HCT116 (cell line): ENCODE data around the gene CPTP. TPM values are rescaled to one million over a fixed set of nuclear protein-coding genes. Genes with fewer than 3 reads are reported as not detected.

Experiments
- ATAC-seq: fragments of 200-7000 bp; cut with Tn5 transposase; 2 replicates; pipeline ENCODE4 v1.9.1; 2020; ENCODE audit warnings: mild to moderate bottlenecking, moderate library complexity
- BruUV-seq: library from RNA; stranded (reverse); fragments of 400-500 nt; replicated peaks from 2 replicates; lab custom pipeline; 2021; lab: Mats Ljungman, UMichigan
- CTCF ChIA-PET: fragments of 300-600 bp; sonication (Branson Sonifier 250); formaldehyde crosslinking; loops from one replicate; lab custom pipeline; 2021; ENCODE audit warnings: antibody characterized with exemption; lab: Charles Lee
- POLR2A ChIA-PET: fragments of 300-600, 350-600 bp; sonication (Branson Sonifier 250); formaldehyde crosslinking; loops from one replicate; lab custom pipeline; 2021; ENCODE audit warnings: antibody characterized with exemption; lab: Charles Lee
- RAD21 ChIA-PET, 2 experiments: fragments of 300-600 bp; sonication (Branson Sonifier 250); formaldehyde crosslinking; loops; one replicate each; lab custom pipeline; 2023; ENCODE audit warnings: low total read pairs in 2 of 2; ENCODE audit not compliant: uncharacterized antibody in 2 of 2, unreplicated experiment in 2 of 2, low non-redundant PET in 1 of 2; lab: Charles Lee
- DNase-seq: peaks from one replicate; pipeline ENCODE4 v3.0.0-alpha.2; 2010; ENCODE audit warnings: low read depth, low spot score
- H2AFZ ChIP-seq: fragments of 200-600 bp; shearing (Covaris generic), sonication (generic); 2 replicates; pipeline ENCODE4 v1.6.1; 2017; ENCODE audit warnings: low read depth, mixed run types, mixed read lengths, antibody characterized with exemption, low read length; ENCODE audit not compliant: poor library complexity, severe bottlenecking
- H3K27ac ChIP-seq: 2 replicates; pipeline ENCODE4 v1.5.1; 2012; ENCODE audit warnings: low read depth, low read length
- H3K27me3 ChIP-seq: fragments of 200-600 bp; sonication (generic); 2 replicates; pipeline ENCODE4 v1.6.1; 2016; ENCODE audit warnings: mixed run types, low read length, mixed read lengths; ENCODE audit not compliant: insufficient read depth
- H3K36me3 ChIP-seq, 2 experiments: fragments of 200-500 bp in 1 of 2; fragments of 200-600 bp in 1 of 2; sonication (Bioruptor generic) in 1 of 2; sonication (generic) in 1 of 2; 2 replicates each; pipeline versions ENCODE4 v1.5.1 to v1.6.1; 2014 to 2016; ENCODE audit warnings: low read length in 2 of 2, inconsistent platforms in 1 of 2, mixed read lengths in 1 of 2, mixed run types in 1 of 2; ENCODE audit not compliant: insufficient read depth in 2 of 2, control insufficient read depth in 1 of 2
- H3K4me1 ChIP-seq, 2 experiments: fragments of 200-600 bp in 1 of 2; sonication (generic) in 1 of 2; 2 replicates each; pipeline versions ENCODE4 v1.5.1 to v1.6.1; 2012 to 2017; ENCODE audit warnings: low read length in 2 of 2, inconsistent platforms in 1 of 2, mild to moderate bottlenecking in 1 of 2, mixed read lengths in 1 of 2, mixed run types in 1 of 2, moderate library complexity in 1 of 2; ENCODE audit not compliant: insufficient read depth in 2 of 2, control insufficient read depth in 1 of 2
- H3K4me2 ChIP-seq: fragments of 200-600 bp; sonication (generic); 2 replicates; pipeline ENCODE4 v1.6.1; 2017; ENCODE audit warnings: mixed run types, low read length, mixed read lengths
- H3K4me3 ChIP-seq, 2 experiments: fragments of 200-600 bp in 1 of 2; sonication (generic) in 1 of 2; replicated peaks in 1 of 2; 2 replicates each; pipeline ENCODE4 v1.5.1; 2011 to 2016; ENCODE audit warnings: low read length in 2 of 2, control low read depth in 1 of 2, low read depth in 1 of 2, mild to moderate bottlenecking in 1 of 2, mixed read lengths in 1 of 2, mixed run types in 1 of 2
- H3K79me2 ChIP-seq: fragments of 200-600 bp; sonication (generic); 2 replicates; pipeline ENCODE4 v1.6.1; 2017; ENCODE audit warnings: mild to moderate bottlenecking, mixed run types, low read length, moderate library complexity, mixed read lengths; ENCODE audit not compliant: insufficient read depth
- H3K9ac ChIP-seq: fragments of 200-600 bp; sonication (generic); 2 replicates; pipeline ENCODE4 v1.6.1; 2016; ENCODE audit warnings: low read length, mixed read lengths
- H3K9me2 ChIP-seq: fragments of 200-600 bp; sonication (generic), shearing (Covaris generic); 2 replicates; pipeline ENCODE4 v1.6.1; 2017; ENCODE audit warnings: mixed run types, mild to moderate bottlenecking, moderate library complexity; ENCODE audit not compliant: insufficient read depth
- H3K9me3 ChIP-seq, 2 experiments: fragments of 200-500 bp in 1 of 2; fragments of 200-600 bp in 1 of 2; sonication (Bioruptor generic) in 1 of 2; sonication (generic) in 1 of 2; 2 replicates each; pipeline ENCODE4 v1.6.1; 2014 to 2017; ENCODE audit warnings: low read length in 2 of 2, mixed read lengths in 2 of 2, inconsistent platforms in 1 of 2, low read depth in 1 of 2, mild to moderate bottlenecking in 1 of 2, mixed run types in 1 of 2, moderate library complexity in 1 of 2; ENCODE audit not compliant: control insufficient read depth in 1 of 2, insufficient read depth in 1 of 2
- H4K20me1 ChIP-seq: fragments of 200-600 bp; sonication (generic), shearing (Covaris generic); 2 replicates; pipeline ENCODE4 v1.6.1; 2017; ENCODE audit warnings: mixed run types, mild to moderate bottlenecking, moderate library complexity; ENCODE audit not compliant: insufficient read depth
- CEBPB ChIP-seq: IDR thresholded peaks from 2 replicates; pipeline ENCODE4 v1.6.1; 2012; ENCODE audit warnings: low read depth
- ELF1 ChIP-seq: IDR thresholded peaks from 2 replicates; pipeline ENCODE4 v1.6.1; 2012; ENCODE audit warnings: low read depth, borderline replicate concordance
- EZH2 ChIP-seq: fragments of 200-600 bp; sonication (generic); IDR thresholded peaks from 2 replicates; pipeline ENCODE4 v1.6.1; 2017; ENCODE audit warnings: antibody characterized with exemption, mixed run types
- FOSL1 ChIP-seq: IDR thresholded peaks from 2 replicates; pipeline ENCODE4 v1.6.1; 2012; ENCODE audit warnings: low read depth
- POLR2A ChIP-seq: IDR thresholded peaks from 2 replicates; pipeline ENCODE4 v1.7.0; 2011; ENCODE audit warnings: borderline replicate concordance; ENCODE audit not compliant: insufficient read depth, insufficient read length; ENCODE audit errors: extremely low read depth
- RAD21 ChIP-seq: IDR thresholded peaks from 2 replicates; pipeline ENCODE4 v1.6.1; 2012; ENCODE audit warnings: low read depth, mild to moderate bottlenecking
- SIN3A ChIP-seq: IDR thresholded peaks from 2 replicates; pipeline ENCODE4 v1.6.1; 2012; ENCODE audit warnings: low read depth
- SP1 ChIP-seq: IDR thresholded peaks from 2 replicates; pipeline ENCODE4 v1.6.1; 2012; ENCODE audit warnings: low read depth
- SRF ChIP-seq: IDR thresholded peaks from 2 replicates; pipeline ENCODE4 v1.6.1; 2012; ENCODE audit warnings: low read depth
- TCF7L2 ChIP-seq: IDR thresholded peaks from 2 replicates; pipeline ENCODE4 v1.7.0; 2011; ENCODE audit warnings: borderline replicate concordance, inconsistent platforms; ENCODE audit not compliant: insufficient read depth, insufficient read length; ENCODE audit errors: extremely low read depth
- intact Hi-C: fragments of 100-400 bp; cut with micrococcal nuclease; formaldehyde crosslinking; loops from 2 replicates; pipeline ENCODE4 v1.10.0; 2022
- total RNA-seq: library from RNA; stranded (reverse); gene quantifications from one replicate; pipeline ENCODE4 v1.2.1, GENCODE V29; 2021; ENCODE audit not compliant: unreplicated experiment
- TF ChIP-seq, protein P1 (sequence below): IDR thresholded peaks from 2 replicates; pipeline ENCODE4 v1.6.1; 2011; ENCODE audit warnings: mild to moderate bottlenecking, low read length, moderate library complexity; ENCODE audit not compliant: insufficient replicate concordance; ENCODE audit errors: extremely low read depth
- TF ChIP-seq, protein P2 (sequence below): IDR thresholded peaks from 2 replicates; pipeline ENCODE4 v1.6.1; 2012; ENCODE audit warnings: low read depth
- TF ChIP-seq, protein P3 (sequence below): IDR thresholded peaks from 2 replicates; pipeline ENCODE4 v1.6.1; 2012
- TF ChIP-seq, protein P4 (sequence below), 3 experiments: fragments of 200-600 bp in 1 of 3; sonication (generic) in 1 of 3; IDR thresholded peaks in 2 of 3; conservative IDR thresholded peaks in 1 of 3; 2 replicates each; pipeline ENCODE4 v1.5.1; 2012 to 2017; ENCODE audit warnings: low read depth in 2 of 3, low read length in 2 of 3, antibody characterized with exemption in 1 of 3, borderline replicate concordance in 1 of 3, control low read depth in 1 of 3, mild to moderate bottlenecking in 1 of 3, mixed read lengths in 1 of 3, mixed run types in 1 of 3, moderate library complexity in 1 of 3; ENCODE audit not compliant: insufficient read depth in 1 of 3

Gene CPTP
- total RNA-seq, 1 experiment from 2014 or later: 16.3 TPM

DNA sequence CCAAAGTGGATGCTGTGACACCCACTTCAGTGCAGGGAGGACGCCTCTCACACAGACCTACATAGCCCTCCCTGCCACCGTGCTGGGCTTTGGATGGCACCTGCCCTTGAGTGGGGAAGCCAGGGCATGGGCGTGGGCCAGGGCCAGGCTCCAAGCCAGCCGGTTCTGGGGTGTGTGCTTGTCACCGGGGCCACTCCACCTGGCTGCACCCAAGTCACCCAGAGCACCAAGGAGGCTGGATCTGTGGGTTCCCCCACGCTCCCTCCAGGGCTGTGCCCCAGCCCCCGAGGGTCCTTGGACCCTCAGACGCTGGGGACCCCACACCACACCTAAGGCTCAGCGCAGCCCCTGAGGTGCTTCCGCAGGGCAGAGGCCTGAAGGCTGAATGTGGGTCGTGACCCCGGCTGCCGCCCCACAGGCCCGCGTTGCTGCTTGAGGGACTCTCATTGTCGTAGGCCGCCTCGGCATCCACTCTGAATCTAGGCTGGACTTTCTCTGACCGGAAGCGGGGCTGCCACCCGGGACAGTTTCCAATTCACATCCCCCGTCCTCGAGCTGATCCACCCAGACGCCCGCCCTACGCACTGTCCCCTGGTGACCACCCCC is 32.3 kb downstream of the CPTP start (continued):
- TF ChIP-seq, protein P1, sequence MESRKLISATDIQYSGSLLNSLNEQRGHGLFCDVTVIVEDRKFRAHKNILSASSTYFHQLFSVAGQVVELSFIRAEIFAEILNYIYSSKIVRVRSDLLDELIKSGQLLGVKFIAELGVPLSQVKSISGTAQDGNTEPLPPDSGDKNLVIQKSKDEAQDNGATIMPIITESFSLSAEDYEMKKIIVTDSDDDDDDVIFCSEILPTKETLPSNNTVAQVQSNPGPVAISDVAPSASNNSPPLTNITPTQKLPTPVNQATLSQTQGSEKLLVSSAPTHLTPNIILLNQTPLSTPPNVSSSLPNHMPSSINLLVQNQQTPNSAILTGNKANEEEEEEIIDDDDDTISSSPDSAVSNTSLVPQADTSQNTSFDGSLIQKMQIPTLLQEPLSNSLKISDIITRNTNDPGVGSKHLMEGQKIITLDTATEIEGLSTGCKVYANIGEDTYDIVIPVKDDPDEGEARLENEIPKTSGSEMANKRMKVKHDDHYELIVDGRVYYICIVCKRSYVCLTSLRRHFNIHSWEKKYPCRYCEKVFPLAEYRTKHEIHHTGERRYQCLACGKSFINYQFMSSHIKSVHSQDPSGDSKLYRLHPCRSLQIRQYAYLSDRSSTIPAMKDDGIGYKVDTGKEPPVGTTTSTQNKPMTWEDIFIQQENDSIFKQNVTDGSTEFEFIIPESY: no peak
- TF ChIP-seq POLR2A (no peak), SIN3A (no peak), SP1 (no peak), TCF7L2 (no peak)

DNA sequence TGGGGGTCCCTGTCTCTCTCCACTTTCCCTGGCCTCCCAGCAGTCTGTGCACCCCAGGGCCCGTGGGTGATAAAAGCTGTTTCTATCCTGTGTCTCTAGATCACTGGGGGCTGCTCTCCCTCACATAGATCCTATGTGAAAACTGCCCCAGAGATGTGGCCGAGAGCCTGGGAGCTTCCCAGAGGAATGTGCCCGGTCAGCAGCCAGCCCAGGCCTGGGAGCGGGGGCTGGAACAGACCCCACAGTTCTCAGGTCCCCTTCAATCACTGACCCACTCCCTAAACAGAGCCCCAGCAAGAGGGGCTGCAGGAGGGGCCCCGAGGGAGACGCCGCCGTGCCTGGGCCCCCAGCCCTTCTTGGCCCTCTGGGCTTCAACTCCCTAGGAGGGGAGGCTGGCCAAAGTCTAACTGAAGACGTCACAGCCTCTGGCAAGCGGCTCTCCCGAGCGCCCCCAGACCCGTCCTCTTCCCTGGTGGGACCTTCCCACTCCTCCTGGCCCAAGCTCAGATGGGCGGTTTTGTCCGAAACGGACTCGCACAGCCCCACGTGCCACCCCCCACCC is 33.4 kb downstream of the CPTP start:
- intact Hi-C loops: no loop called here
- DNase-seq: no peak
- Histone ChIP-seq H3K4me1 (peaks cover 26 to 61% of the 10 kb centered on the region in 2 experiments), H3K27ac (no peak overlapping the region), H3K9me2 (no peaks in the 10 kb centered on the region), H3K9ac (no peak overlapping the region), H2AFZ (no peak overlapping the region), H3K9me3 (no peaks in the 10 kb centered on the region), H3K4me3 (no peak overlapping the region), H3K4me2 (no peak overlapping the region), H3K27me3 (no peaks in the 10 kb centered on the region), H4K20me1 (no peaks in the 10 kb centered on the region), H3K79me2 (no peaks in the 10 kb centered on the region), H3K36me3 (no peaks in the 10 kb centered on the region)
- BruUV-seq: no TSS peak
- TF ChIP-seq, protein P2, sequence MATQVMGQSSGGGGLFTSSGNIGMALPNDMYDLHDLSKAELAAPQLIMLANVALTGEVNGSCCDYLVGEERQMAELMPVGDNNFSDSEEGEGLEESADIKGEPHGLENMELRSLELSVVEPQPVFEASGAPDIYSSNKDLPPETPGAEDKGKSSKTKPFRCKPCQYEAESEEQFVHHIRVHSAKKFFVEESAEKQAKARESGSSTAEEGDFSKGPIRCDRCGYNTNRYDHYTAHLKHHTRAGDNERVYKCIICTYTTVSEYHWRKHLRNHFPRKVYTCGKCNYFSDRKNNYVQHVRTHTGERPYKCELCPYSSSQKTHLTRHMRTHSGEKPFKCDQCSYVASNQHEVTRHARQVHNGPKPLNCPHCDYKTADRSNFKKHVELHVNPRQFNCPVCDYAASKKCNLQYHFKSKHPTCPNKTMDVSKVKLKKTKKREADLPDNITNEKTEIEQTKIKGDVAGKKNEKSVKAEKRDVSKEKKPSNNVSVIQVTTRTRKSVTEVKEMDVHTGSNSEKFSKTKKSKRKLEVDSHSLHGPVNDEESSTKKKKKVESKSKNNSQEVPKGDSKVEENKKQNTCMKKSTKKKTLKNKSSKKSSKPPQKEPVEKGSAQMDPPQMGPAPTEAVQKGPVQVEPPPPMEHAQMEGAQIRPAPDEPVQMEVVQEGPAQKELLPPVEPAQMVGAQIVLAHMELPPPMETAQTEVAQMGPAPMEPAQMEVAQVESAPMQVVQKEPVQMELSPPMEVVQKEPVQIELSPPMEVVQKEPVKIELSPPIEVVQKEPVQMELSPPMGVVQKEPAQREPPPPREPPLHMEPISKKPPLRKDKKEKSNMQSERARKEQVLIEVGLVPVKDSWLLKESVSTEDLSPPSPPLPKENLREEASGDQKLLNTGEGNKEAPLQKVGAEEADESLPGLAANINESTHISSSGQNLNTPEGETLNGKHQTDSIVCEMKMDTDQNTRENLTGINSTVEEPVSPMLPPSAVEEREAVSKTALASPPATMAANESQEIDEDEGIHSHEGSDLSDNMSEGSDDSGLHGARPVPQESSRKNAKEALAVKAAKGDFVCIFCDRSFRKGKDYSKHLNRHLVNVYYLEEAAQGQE: no peak
- TF ChIP-seq, protein P3, sequence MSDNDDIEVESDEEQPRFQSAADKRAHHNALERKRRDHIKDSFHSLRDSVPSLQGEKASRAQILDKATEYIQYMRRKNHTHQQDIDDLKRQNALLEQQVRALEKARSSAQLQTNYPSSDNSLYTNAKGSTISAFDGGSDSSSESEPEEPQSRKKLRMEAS: no peak
- no peak for TF ChIP-seq EZH2
- TF ChIP-seq, protein P1: no peak
- no peak for TF ChIP-seq SRF
- TF ChIP-seq RAD21: no peak
- no peak for TF ChIP-seq CEBPB
- TF ChIP-seq FOSL1: no peak
- no peak for TF ChIP-seq ELF1
- TF ChIP-seq, protein P4, sequence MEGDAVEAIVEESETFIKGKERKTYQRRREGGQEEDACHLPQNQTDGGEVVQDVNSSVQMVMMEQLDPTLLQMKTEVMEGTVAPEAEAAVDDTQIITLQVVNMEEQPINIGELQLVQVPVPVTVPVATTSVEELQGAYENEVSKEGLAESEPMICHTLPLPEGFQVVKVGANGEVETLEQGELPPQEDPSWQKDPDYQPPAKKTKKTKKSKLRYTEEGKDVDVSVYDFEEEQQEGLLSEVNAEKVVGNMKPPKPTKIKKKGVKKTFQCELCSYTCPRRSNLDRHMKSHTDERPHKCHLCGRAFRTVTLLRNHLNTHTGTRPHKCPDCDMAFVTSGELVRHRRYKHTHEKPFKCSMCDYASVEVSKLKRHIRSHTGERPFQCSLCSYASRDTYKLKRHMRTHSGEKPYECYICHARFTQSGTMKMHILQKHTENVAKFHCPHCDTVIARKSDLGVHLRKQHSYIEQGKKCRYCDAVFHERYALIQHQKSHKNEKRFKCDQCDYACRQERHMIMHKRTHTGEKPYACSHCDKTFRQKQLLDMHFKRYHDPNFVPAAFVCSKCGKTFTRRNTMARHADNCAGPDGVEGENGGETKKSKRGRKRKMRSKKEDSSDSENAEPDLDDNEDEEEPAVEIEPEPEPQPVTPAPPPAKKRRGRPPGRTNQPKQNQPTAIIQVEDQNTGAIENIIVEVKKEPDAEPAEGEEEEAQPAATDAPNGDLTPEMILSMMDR (IDR thresholded peaks at IDR 0.05 in 2 of 3, conservative IDR thresholded peaks at IDR 0.05 in 1 of 3; ENCODE audit: borderline replicate concordance in 1 of 3, insufficient read depth in 1 of 3, low read depth in 2 of 3, low read length in 2 of 3): no peak
- ATAC-seq: no peak
- ChIA-PET POLR2A (no interaction called here), RAD21 (no interaction called here), CTCF (no interaction called here)
